Epithelial cell of esophagus (primary cell): Measurements from ENCODE around the gene FSTL4.
"Not testable (repeated sequence)": the region's sequence is repeated elsewhere in the genome, so short reads cannot be mapped to it uniquely, and the experiment has no call there.

Experiments used
- DNase-seq: peaks from one replicate; pipeline ENCODE4 v3.0.0; 2010; ENCODE audit warnings: low read depth
- H3K4me3 ChIP-seq: 2 replicates; pipeline ENCODE4 v1.5.1; 2011; ENCODE audit warnings: mild to moderate bottlenecking, low read length, control low read depth
- TF ChIP-seq, protein P1 (sequence below): IDR thresholded peaks from 2 replicates; pipeline ENCODE4 v1.5.1; 2011; ENCODE audit warnings: low read depth, mild to moderate bottlenecking, low read length, control low read depth, inconsistent platforms; ENCODE audit not compliant: insufficient read depth; ENCODE audit errors: missing control alignments

The FSTL4 gene

DNA sequence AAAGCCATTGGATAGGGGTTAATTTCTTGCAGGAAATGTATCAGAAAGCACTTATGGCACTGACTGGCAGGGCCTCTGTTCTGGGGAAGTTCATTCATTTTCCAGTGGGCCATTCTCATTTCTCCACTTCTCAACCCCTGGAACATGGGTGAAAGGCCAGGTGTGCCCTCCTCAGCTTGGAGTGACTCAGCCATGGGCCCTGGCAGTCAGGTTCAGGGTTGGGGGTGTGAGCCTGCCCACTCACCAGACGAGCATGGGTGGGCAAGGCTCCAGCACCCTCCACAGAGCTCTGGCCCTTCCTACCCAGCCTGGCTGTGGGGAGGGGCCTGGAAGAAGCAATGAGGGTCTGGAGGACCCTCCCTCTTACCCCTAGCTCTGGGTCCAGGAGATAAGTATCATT is 386.2 kb downstream of the FSTL4 start:
- H3K4me3 ChIP-seq: no peak overlapping the region
- TF ChIP-seq, protein P1, sequence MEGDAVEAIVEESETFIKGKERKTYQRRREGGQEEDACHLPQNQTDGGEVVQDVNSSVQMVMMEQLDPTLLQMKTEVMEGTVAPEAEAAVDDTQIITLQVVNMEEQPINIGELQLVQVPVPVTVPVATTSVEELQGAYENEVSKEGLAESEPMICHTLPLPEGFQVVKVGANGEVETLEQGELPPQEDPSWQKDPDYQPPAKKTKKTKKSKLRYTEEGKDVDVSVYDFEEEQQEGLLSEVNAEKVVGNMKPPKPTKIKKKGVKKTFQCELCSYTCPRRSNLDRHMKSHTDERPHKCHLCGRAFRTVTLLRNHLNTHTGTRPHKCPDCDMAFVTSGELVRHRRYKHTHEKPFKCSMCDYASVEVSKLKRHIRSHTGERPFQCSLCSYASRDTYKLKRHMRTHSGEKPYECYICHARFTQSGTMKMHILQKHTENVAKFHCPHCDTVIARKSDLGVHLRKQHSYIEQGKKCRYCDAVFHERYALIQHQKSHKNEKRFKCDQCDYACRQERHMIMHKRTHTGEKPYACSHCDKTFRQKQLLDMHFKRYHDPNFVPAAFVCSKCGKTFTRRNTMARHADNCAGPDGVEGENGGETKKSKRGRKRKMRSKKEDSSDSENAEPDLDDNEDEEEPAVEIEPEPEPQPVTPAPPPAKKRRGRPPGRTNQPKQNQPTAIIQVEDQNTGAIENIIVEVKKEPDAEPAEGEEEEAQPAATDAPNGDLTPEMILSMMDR: no peak
- no peak for DNase-seq

DNA sequence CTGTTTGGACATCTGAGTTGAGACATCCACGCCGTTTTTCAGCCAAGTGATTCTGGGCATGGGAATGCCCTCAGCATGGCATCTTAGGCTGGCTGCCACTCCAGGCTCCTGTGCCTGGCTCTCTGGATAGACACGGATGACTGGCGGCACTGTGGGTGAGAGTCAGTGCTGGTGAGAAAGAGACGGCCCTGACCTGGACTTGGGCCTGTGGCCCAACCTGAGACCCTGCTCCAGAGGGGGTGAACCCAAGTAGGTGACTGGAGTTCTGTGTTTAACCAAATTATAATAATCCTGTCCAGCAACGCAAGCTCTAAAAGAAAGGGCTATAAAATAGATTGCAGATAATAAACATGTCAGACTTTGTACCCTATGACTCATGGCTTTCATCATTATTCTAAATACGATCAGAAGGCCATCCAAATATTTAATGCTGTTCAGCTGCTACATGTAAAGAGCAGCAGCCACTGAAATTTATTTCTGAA is 386.6 kb downstream of the FSTL4 start:
- TF ChIP-seq, protein P1: no peak
- no peak overlapping the region for H3K4me3 ChIP-seq
- peak; percentile 59 for DNase-seq

DNA sequence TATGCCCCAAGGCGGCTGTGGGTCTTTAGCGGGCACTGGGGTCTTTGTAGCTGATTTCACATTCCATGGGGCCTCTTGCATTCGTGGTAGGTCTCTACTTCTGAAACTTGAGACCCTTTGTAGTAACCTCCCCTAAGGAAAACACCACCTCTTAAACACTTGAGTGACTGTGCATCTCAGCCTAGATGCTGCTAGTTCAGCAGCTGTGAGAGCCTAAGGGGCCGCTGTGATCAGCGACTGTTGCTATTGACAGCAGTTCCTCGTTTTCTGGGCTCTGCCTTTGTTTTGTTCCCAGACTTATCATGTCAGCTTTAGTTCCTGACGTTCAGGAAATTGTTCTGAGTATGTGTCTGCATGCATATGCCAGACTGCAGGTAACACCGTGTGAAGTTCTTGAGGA is 389.4 kb downstream of the FSTL4 start:
- TF ChIP-seq, protein P1: no peak
- DNase-seq: no peak
- H3K4me3 ChIP-seq: no peak overlapping the region

DNA sequence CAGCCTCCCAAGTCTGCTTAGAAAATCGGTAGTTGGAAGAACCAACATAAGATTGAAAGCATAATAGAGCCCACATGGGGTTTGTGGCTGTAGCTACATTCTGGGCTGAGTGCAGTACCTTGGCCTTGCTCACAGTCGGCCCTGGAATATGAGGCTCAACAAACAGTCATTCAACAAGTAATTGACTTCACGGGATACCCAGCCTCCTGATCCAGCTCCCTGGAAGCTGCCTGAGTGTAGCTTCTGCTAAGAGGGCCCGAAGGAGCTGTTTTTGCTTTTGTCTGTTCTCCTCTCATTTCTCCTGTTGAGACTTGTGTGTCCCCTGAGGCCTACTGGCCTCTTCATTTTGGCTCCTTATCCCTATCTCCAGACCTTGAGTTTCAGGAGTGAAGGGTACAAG is 389.8 kb downstream of the FSTL4 start:
- no peak overlapping the region for H3K4me3 ChIP-seq
- TF ChIP-seq, protein P1: no peak
- DNase-seq: no peak

DNA sequence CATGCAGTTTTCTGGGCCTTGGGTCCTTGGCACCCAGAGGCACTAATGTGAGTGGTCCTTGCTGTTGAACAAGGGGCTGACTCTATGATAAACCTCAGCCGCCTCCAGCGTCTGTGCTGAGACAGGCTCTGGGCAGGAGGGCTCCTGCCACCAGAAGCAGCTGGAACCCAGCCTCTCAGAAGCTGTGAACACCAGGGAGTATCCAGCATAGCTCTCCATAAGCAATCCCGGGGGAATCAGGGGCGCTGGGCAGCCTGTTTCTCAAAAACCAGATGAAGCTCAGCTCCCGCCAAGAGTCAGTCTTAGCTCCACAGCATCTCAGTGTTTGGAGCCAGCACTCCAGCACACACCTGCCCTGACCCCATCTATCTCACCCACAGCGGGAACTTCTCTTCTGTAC is 390.3 kb downstream of the FSTL4 start:
- TF ChIP-seq, protein P1: no peak
- H3K4me3 ChIP-seq: no peak overlapping the region
- no peak for DNase-seq

DNA sequence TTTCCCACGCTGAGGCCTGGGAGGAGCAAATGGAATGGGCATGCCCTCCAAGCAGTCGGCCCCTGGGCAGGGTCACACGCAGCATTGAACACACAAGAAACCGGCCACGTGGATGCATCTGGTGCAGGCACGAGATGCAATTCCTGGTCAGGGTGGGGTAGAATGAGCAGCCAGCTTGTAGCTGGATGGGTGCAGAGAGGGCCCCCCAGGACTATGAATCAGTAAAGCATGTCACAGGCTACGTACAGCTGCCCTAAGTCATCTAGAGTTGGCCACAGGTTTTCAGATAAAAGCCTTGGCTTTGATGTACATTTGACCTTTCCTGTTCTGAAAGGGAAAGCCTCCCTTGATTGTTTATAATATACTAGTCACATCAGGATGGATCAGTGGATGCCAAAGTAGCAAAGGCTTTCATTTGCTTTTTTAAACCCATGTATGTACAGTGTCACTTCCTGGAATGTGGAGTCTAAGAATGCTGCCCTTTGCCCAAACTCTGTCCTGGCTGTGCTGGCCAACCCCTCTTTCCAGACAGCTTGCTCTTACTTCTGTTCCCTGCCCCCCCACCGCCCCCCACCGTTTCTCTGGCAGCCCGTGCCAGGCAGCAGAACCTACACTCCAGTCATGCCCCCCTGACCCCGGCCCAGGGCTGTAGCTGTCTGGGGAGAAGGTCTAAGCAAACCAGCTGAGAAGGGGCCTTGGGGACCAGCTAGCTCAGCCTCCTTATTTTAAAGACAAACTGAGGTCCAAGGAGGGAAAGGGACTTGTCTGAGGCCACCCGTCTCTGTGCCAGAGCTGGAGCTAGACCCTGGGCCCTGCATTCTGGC is 391.3 kb downstream of the FSTL4 start:
- DNase-seq: no peak
- H3K4me3 ChIP-seq: no peak overlapping the region
- TF ChIP-seq, protein P1: no peak

DNA sequence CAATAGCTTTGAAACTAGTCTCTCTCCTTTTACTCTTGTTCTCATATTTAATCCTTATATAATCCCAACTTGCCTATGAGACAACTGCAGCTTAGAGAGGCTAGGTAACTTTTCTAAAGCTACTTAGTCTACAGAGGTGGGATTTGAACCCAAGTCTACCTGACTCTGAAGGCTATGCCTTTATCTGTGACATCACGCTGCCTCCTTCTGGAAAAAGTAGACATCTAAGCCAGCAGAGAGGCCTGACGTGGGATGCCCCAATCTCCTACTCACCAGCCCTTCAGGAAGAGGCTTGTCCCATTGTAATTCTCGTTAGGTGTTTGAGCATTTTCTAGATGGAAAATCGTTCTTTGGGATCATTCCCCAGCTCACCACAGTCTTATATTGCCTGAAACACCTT is 393.0 kb downstream of the FSTL4 start:
- no peak overlapping the region for H3K4me3 ChIP-seq
- no peak for DNase-seq
- TF ChIP-seq, protein P1: no peak

DNA sequence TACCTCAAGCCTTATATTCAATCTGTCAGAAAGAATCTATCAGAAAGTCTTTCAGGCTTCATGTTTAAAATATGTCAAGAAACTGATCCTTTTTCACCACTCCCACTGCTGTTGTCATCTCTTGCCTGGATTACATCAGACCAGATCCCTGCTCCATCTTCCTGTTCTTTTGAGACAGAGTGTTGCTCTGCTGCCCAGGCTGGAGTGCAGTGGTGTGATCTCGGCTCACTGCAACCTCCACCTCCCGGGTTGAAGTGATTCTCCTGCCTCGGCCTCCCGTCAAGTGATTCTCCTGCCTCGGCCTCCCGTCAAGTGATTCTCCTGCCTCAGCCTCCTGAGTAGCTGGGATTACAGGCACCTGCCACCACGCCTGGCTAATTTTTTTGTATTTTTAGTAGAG is 396.2 kb downstream of the FSTL4 start:
- not testable (repeated sequence) for H3K4me3 ChIP-seq, DNase-seq
